ENCODE data around the gene RTN4R.

DNA sequence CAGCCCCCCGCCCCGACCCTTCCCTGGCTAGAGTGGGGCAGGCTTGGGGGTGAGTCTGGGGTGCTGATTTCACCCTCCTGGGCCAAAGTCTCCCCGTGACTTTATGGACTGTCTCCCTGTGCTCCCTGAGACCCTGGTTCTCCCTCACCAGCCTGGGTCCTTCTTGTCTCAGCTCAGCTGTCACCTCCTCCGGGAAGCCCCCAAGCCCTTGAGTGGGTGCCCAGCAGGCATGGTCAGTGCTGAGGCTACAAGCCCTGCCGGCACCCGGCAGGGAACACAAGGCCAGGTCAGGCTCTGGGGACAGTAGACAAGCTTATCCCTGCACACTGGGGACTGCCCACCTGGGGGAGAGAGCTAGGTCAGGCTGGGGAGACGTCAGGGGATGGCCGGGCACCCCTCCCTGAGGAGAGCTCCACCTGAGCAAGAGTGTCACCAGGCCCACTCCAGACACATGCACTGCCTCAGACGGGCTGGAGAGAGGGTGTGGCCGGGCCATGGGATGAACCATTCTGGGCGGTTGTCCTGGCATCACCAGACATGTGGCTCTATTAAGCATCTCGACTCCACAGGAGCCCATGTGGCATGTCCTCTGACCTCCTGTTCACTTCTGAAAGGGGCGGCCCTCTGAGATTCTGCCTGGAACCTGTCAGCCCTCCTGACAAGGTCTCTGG is 22.6 kb upstream of the RTN4R start:
- TF ChIP-seq, protein P1, sequence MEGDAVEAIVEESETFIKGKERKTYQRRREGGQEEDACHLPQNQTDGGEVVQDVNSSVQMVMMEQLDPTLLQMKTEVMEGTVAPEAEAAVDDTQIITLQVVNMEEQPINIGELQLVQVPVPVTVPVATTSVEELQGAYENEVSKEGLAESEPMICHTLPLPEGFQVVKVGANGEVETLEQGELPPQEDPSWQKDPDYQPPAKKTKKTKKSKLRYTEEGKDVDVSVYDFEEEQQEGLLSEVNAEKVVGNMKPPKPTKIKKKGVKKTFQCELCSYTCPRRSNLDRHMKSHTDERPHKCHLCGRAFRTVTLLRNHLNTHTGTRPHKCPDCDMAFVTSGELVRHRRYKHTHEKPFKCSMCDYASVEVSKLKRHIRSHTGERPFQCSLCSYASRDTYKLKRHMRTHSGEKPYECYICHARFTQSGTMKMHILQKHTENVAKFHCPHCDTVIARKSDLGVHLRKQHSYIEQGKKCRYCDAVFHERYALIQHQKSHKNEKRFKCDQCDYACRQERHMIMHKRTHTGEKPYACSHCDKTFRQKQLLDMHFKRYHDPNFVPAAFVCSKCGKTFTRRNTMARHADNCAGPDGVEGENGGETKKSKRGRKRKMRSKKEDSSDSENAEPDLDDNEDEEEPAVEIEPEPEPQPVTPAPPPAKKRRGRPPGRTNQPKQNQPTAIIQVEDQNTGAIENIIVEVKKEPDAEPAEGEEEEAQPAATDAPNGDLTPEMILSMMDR (IDR thresholded peaks at IDR 0.05), result no peak
- no peak for TF ChIP-seq POLR2A (IDR thresholded peaks at IDR 0.05)

All from testis (tissue), 2 donors.